HEK293 (cell line): ENCODE measurements around the gene MAP3K5.

Experiments used
- CTCF ChIA-PET: fragments of 350-600 bp; formaldehyde crosslinking; extraction: SDS; loops from one replicate; lab custom pipeline; 2021; ENCODE audit warnings: antibody characterized with exemption; lab: Yijun Ruan, JAX
- POLR2A ChIA-PET: fragments of 300-600 bp; formaldehyde crosslinking; extraction: SDS; loops from one replicate; lab custom pipeline; 2020; ENCODE audit warnings: antibody characterized with exemption, inconsistent platforms; lab: Yijun Ruan, JAX
- H3K27ac ChIP-seq: fragments of 200-500 bp; sonication (Bioruptor generic); 2 replicates; pipeline ENCODE4 v1.5.1; 2014; ENCODE audit warnings: low read depth, low read length, control low read depth, inconsistent platforms; ENCODE audit errors: extremely low read depth
- H3K36me3 ChIP-seq, 2 experiments: fragments of 200-500 bp in 1 of 2; sonication (Bioruptor generic) in 1 of 2; 1 replicate in 1 of 2; 2 replicates in 1 of 2; pipeline ENCODE4 v1.5.1; 2014 to 2017; ENCODE audit warnings: inconsistent platforms in 2 of 2, low read length in 2 of 2; ENCODE audit not compliant: control insufficient read depth in 2 of 2, insufficient read depth in 1 of 2
- H3K4me1 ChIP-seq: fragments of 200-500 bp; sonication (Bioruptor generic); 2 replicates; pipeline ENCODE4 v1.5.1; 2014; ENCODE audit warnings: mild to moderate bottlenecking, low read length, inconsistent platforms; ENCODE audit not compliant: control insufficient read depth, insufficient read depth
- H3K4me3 ChIP-seq: 2 replicates; pipeline ENCODE4 v1.5.1; 2011; ENCODE audit warnings: low read depth, mild to moderate bottlenecking, control low read depth, low read length, moderate library complexity
- H3K9me3 ChIP-seq: fragments of 200-500 bp; sonication (Bioruptor generic); 2 replicates; pipeline ENCODE4 v1.5.1; 2014; ENCODE audit warnings: low read depth, low read length, inconsistent platforms; ENCODE audit not compliant: control insufficient read depth, insufficient read depth
- EGR2 ChIP-seq: fragments of 450-650 bp; formaldehyde crosslinking; IDR thresholded peaks from 2 replicates; pipeline ENCODE4 v1.5.1; 2016; ENCODE audit warnings: low read depth, missing biosample characterization, missing genetic modification characterization
- GLI2 ChIP-seq: fragments of 450-650 bp; formaldehyde crosslinking; IDR thresholded peaks from 2 replicates; pipeline ENCODE4; 2017; ENCODE audit warnings: missing biosample characterization, missing genetic modification characterization, low read depth, borderline replicate concordance
- HOXA7 ChIP-seq: sonication (generic); formaldehyde crosslinking; IDR thresholded peaks from 2 replicates; pipeline ENCODE4 v1.8.1; 2022; ENCODE audit warnings: missing genetic modification reagents, borderline replicate concordance
- KLF9 ChIP-seq: fragments of 450-650 bp; formaldehyde crosslinking; IDR thresholded peaks from 2 replicates; pipeline ENCODE4 v1.5.1; 2016; ENCODE audit warnings: missing biosample characterization, missing genetic modification characterization, low read depth
- MYNN ChIP-seq: fragments of 450-650 bp; formaldehyde crosslinking; IDR thresholded peaks from 2 replicates; pipeline ENCODE4 v1.5.1; 2016; ENCODE audit warnings: missing biosample characterization, missing genetic modification characterization, borderline replicate concordance
- PRDM1 ChIP-seq: fragments of 450-650 bp; formaldehyde crosslinking; IDR thresholded peaks from 2 replicates; pipeline ENCODE4; 2016; ENCODE audit warnings: missing biosample characterization, missing genetic modification characterization
- SCRT2 ChIP-seq: fragments of 450-650 bp; formaldehyde crosslinking; IDR thresholded peaks from 2 replicates; pipeline ENCODE4 v1.5.1; 2016; ENCODE audit warnings: missing biosample characterization, missing genetic modification characterization
- SP2 ChIP-seq: fragments of 450-650 bp; formaldehyde crosslinking; IDR thresholded peaks from 2 replicates; pipeline ENCODE4 v1.5.1; 2016; ENCODE audit warnings: missing biosample characterization, missing genetic modification characterization
- TRIM28 ChIP-seq: IDR thresholded peaks from 2 replicates; pipeline ENCODE4 v1.6.1; 2011; ENCODE audit warnings: low read length, control low read depth, borderline replicate concordance
- ZBTB21 ChIP-seq: fragments of 450-650 bp; formaldehyde crosslinking; IDR thresholded peaks from 2 replicates; pipeline ENCODE4 v1.5.1; 2017; ENCODE audit warnings: missing biosample characterization, missing genetic modification characterization
- ZFP37 ChIP-seq: fragments of 450-650 bp; formaldehyde crosslinking; IDR thresholded peaks from 2 replicates; pipeline ENCODE4 v1.5.1; 2016; ENCODE audit warnings: missing biosample characterization, missing genetic modification characterization
- ZNF146 ChIP-seq: fragments of 450-650 bp; formaldehyde crosslinking; IDR thresholded peaks from 2 replicates; pipeline ENCODE4 v1.5.1; 2016; ENCODE audit warnings: missing biosample characterization, missing genetic modification characterization
- ZNF341 ChIP-seq: fragments of 450-650 bp; formaldehyde crosslinking; IDR thresholded peaks from 2 replicates; pipeline ENCODE4; 2016; ENCODE audit warnings: low read depth, missing biosample characterization, missing genetic modification characterization
- ZNF394 ChIP-seq: fragments of 450-650 bp; formaldehyde crosslinking; IDR thresholded peaks from 2 replicates; pipeline ENCODE4 v1.5.1; 2016; ENCODE audit warnings: missing biosample characterization, missing genetic modification characterization, mild to moderate bottlenecking, moderate library complexity, borderline replicate concordance
- ZNF423 ChIP-seq: fragments of 450-650 bp; formaldehyde crosslinking; IDR thresholded peaks from 2 replicates; pipeline ENCODE4 v1.5.1; 2016; ENCODE audit warnings: missing biosample characterization, missing genetic modification characterization
- ZNF530 ChIP-seq: fragments of 450-650 bp; formaldehyde crosslinking; IDR thresholded peaks from 2 replicates; pipeline ENCODE4 v1.5.1; 2016; ENCODE audit warnings: low read depth, missing biosample characterization, missing genetic modification characterization
- ZNF580 ChIP-seq: fragments of 450-650 bp; formaldehyde crosslinking; IDR thresholded peaks from 2 replicates; pipeline ENCODE4 v1.5.1; 2016; ENCODE audit warnings: missing biosample characterization, missing genetic modification characterization
- ZNF629 ChIP-seq: fragments of 450-650 bp; formaldehyde crosslinking; IDR thresholded peaks from 2 replicates; pipeline ENCODE4 v1.5.1; 2017; ENCODE audit warnings: missing biosample characterization, missing genetic modification characterization
- ZNF677 ChIP-seq: fragments of 450-650 bp; IDR thresholded peaks from 2 replicates; pipeline ENCODE4 v1.5.0; 2018; ENCODE audit warnings: missing biosample characterization, mild to moderate bottlenecking, missing genetic modification characterization, moderate library complexity
- TF ChIP-seq, protein P1 (sequence below): fragments of 450-650 bp; formaldehyde crosslinking; IDR thresholded peaks from 2 replicates; pipeline ENCODE4 v1.5.1; 2016; ENCODE audit warnings: missing biosample characterization, missing genetic modification characterization
- TF ChIP-seq, protein P2 (sequence below): fragments of 450-650 bp; formaldehyde crosslinking; IDR thresholded peaks from 2 replicates; pipeline ENCODE4 v1.5.1; 2017; ENCODE audit warnings: missing biosample characterization, missing genetic modification characterization
- TF ChIP-seq, protein P3 (sequence below): fragments of 450-650 bp; formaldehyde crosslinking; IDR thresholded peaks from 2 replicates; pipeline ENCODE4 v1.5.1; 2016; ENCODE audit warnings: missing biosample characterization, missing genetic modification characterization
- TF ChIP-seq, protein P4 (sequence below): fragments of 450-650 bp; formaldehyde crosslinking; IDR thresholded peaks from 2 replicates; pipeline ENCODE4 v1.5.1; 2016; ENCODE audit warnings: missing biosample characterization, missing genetic modification characterization, low read depth

MAP3K5 gene

DNA sequence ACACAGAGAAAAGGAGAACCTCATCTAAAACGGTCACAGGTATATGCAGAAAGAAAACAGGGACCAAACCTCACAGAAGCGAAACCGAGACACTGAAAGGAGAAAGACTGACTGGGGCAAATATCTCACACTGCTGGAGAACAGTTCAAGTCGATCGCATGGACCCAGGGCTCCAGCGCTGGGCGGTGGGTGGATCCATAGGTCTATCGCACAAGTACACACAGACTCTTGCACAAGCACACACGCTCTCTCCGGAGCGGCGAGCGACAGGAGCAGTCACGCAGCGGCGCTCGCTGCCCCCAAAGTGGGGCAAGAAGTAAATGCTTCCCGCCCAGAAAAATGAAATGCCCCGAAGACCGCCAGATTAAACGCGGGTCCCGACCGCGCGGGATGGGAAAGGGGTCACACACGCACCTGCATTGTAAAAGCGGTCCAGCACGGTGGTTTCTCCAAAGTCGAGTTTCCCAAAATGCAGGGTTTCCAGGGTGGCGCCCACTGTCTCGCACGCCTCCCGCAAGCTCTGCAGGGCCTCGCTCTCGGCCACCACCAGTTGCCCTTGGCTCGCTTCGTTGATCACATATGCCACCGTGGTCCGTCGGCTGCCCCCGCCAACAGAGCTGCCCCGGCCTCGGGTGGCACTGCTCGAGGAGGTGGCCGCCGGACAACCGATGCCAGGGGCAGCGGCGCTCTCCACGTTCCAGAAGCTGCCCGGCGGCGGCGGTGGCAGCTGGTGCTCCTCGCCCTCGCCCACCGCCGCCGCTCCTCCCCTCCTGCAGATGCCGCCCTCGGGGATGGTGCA lies 782 bp downstream of the MAP3K5 start (continued):
- TF ChIP-seq, protein P1, sequence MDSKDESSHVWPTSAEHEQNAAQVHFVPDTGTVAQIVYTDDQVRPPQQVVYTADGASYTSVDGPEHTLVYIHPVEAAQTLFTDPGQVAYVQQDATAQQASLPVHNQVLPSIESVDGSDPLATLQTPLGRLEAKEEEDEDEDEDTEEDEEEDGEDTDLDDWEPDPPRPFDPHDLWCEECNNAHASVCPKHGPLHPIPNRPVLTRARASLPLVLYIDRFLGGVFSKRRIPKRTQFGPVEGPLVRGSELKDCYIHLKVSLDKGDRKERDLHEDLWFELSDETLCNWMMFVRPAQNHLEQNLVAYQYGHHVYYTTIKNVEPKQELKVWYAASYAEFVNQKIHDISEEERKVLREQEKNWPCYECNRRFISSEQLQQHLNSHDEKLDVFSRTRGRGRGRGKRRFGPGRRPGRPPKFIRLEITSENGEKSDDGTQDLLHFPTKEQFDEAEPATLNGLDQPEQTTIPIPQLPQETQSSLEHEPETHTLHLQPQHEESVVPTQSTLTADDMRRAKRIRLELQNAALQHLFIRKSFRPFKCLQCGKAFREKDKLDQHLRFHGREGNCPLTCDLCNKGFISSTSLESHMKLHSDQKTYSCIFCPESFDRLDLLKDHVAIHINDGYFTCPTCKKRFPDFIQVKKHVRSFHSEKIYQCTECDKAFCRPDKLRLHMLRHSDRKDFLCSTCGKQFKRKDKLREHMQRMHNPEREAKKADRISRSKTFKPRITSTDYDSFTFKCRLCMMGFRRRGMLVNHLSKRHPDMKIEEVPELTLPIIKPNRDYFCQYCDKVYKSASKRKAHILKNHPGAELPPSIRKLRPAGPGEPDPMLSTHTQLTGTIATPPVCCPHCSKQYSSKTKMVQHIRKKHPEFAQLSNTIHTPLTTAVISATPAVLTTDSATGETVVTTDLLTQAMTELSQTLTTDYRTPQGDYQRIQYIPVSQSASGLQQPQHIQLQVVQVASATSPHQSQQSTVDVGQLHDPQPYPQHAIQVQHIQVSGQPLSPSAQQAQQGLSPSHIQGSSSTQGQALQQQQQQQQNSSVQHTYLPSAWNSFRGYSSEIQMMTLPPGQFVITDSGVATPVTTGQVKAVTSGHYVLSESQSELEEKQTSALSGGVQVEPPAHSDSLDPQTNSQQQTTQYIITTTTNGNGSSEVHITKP (tag by site-specific recombination), result peak; percentile 82
- peak; percentile 23 for TF ChIP-seq SP2
- peak; percentile 29 for TF ChIP-seq KLF9 (tag by site-specific recombination)

- H3K9me3 ChIP-seq, result no peaks in the 10 kb centered on the region
- ChIA-PET CTCF (interaction anchor here (0.5 to 7.3 kb wide), 11 partner anchors 11 to 302 kb away, joined by 3 to 366 read pairs (median 3); no protein-coding TSS in a partner anchor), POLR2A (interaction anchor here (0.6 to 3.0 kb wide), 4 partner anchors 15 to 146 kb away, joined by 3 to 85 read pairs (median 8); no protein-coding TSS in a partner anchor)
- H3K27ac ChIP-seq, result no peak overlapping the region; the same call in 1 of the 2 replicates
- peaks cover 16% of the 10 kb centered on the region for H3K4me1 ChIP-seq
- peak overlapping the region; percentile 54 for H3K4me3 ChIP-seq
- no peaks in the 10 kb centered on the region for H3K36me3 ChIP-seq
- TF ChIP-seq EGR2 (tag by site-specific recombination), result no peak
- no peak for TF ChIP-seq GLI2 (tag by site-specific recombination)
- no peak for TF ChIP-seq ZNF530
- TF ChIP-seq ZNF394 (tag by site-specific recombination), result no peak
- TF ChIP-seq, protein P2, sequence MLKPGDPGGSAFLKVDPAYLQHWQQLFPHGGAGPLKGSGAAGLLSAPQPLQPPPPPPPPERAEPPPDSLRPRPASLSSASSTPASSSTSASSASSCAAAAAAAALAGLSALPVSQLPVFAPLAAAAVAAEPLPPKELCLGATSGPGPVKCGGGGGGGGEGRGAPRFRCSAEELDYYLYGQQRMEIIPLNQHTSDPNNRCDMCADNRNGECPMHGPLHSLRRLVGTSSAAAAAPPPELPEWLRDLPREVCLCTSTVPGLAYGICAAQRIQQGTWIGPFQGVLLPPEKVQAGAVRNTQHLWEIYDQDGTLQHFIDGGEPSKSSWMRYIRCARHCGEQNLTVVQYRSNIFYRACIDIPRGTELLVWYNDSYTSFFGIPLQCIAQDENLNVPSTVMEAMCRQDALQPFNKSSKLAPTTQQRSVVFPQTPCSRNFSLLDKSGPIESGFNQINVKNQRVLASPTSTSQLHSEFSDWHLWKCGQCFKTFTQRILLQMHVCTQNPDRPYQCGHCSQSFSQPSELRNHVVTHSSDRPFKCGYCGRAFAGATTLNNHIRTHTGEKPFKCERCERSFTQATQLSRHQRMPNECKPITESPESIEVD (tag by site-specific recombination), result peak; percentile 73
- TF ChIP-seq, protein P3, sequence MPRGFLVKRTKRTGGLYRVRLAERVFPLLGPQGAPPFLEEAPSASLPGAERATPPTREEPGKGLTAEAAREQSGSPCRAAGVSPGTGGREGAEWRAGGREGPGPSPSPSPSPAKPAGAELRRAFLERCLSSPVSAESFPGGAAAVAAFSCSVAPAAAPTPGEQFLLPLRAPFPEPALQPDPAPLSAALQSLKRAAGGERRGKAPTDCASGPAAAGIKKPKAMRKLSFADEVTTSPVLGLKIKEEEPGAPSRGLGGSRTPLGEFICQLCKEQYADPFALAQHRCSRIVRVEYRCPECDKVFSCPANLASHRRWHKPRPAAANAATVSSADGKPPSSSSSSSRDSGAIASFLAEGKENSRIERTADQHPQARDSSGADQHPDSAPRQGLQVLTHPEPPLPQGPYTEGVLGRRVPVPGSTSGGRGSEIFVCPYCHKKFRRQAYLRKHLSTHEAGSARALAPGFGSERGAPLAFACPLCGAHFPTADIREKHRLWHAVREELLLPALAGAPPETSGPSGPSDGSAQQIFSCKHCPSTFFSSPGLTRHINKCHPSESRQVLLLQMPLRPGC (tag by site-specific recombination), result no peak
- TF ChIP-seq ZNF146 (tag by site-specific recombination), result no peak
- peak; percentile 52; the same call in 1 of the 2 replicates for TF ChIP-seq SCRT2
- no peak for TF ChIP-seq MYNN (tag by site-specific recombination)
- TF ChIP-seq, protein P4, sequence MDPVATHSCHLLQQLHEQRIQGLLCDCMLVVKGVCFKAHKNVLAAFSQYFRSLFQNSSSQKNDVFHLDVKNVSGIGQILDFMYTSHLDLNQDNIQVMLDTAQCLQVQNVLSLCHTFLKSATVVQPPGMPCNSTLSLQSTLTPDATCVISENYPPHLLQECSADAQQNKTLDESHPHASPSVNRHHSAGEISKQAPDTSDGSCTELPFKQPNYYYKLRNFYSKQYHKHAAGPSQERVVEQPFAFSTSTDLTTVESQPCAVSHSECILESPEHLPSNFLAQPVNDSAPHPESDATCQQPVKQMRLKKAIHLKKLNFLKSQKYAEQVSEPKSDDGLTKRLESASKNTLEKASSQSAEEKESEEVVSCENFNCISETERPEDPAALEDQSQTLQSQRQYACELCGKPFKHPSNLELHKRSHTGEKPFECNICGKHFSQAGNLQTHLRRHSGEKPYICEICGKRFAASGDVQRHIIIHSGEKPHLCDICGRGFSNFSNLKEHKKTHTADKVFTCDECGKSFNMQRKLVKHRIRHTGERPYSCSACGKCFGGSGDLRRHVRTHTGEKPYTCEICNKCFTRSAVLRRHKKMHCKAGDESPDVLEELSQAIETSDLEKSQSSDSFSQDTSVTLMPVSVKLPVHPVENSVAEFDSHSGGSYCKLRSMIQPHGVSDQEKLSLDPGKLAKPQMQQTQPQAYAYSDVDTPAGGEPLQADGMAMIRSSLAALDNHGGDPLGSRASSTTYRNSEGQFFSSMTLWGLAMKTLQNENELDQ, result no peak
- TF ChIP-seq PRDM1 (tag by site-specific recombination), result no peak
- TF ChIP-seq TRIM28, result no peak
- TF ChIP-seq ZBTB21 (tag by site-specific recombination), result no peak
- no peak for TF ChIP-seq ZNF341 (tag by site-specific recombination)
- TF ChIP-seq ZNF629 (tag by site-specific recombination), result no peak
- TF ChIP-seq HOXA7 (CRISPR knock-in tag), result no peak
- TF ChIP-seq ZNF677 (tag by site-specific recombination), result no peak
- TF ChIP-seq ZNF423 (tag by site-specific recombination), result no peak
- TF ChIP-seq ZNF580, result no peak
- TF ChIP-seq ZFP37, result no peak
Measured at GRCh38 chr6:136790411-136791295, 1.6 kb downstream of the MAP3K5 start.
